Karpas-422 (cell line): Measurements from ENCODE around the gene DKC1. TPM values are rescaled to one million over a fixed set of nuclear protein-coding genes. Genes with fewer than 3 reads are reported as not detected.

Source experiments
- DNase-seq: peaks from one replicate; pipeline ENCODE4 v3.0.0-alpha.2; 2015
- H2AFZ ChIP-seq: fragments of 200-600 bp; sonication (generic); 2 replicates; pipeline ENCODE4 v1.6.1; 2014; ENCODE audit warnings: antibody characterized with exemption, low read length, mixed read lengths
- H3K27ac ChIP-seq: fragments of 200-600 bp; sonication (generic); 2 replicates; pipeline ENCODE4 v1.5.1; 2014; ENCODE audit warnings: mild to moderate bottlenecking, low read length, moderate library complexity
- H3K27me3 ChIP-seq: fragments of 200-600 bp; sonication (generic); 2 replicates; pipeline ENCODE4 v1.6.1; 2014; ENCODE audit warnings: low read length, mixed read lengths
- H3K36me3 ChIP-seq: fragments of 200-600 bp; sonication (generic); 2 replicates; pipeline ENCODE4 v1.6.1; 2014; ENCODE audit warnings: low read length, mixed read lengths; ENCODE audit not compliant: insufficient read depth
- H3K4me1 ChIP-seq: fragments of 200-600 bp; sonication (generic); 2 replicates; pipeline ENCODE4 v1.6.1; 2014; ENCODE audit warnings: mild to moderate bottlenecking, low read length, mixed read lengths
- H3K4me2 ChIP-seq: fragments of 200-600 bp; sonication (generic); 2 replicates; pipeline ENCODE4 v1.6.1; 2014; ENCODE audit warnings: low read length, low read depth, mild to moderate bottlenecking; ENCODE audit not compliant: poor library complexity, severe bottlenecking
- H3K4me3 ChIP-seq: fragments of 200-600 bp; sonication (generic); 2 replicates; pipeline ENCODE4 v1.5.1; 2014; ENCODE audit warnings: mild to moderate bottlenecking, antibody characterized with exemption, low read length, mixed read lengths
- H3K79me2 ChIP-seq: fragments of 200-600 bp; sonication (generic); 2 replicates; pipeline ENCODE4 v1.6.1; 2014; ENCODE audit warnings: mild to moderate bottlenecking, low read length, mixed read lengths
- H3K9ac ChIP-seq: fragments of 200-600 bp; sonication (generic); 2 replicates; pipeline ENCODE4 v1.6.0; 2014; ENCODE audit warnings: low read length
- H3K9me2 ChIP-seq: fragments of 200-600 bp; sonication (generic), shearing (Covaris generic); replicated peaks from 2 replicates; pipeline ENCODE4 v1.6.0; 2014; ENCODE audit warnings: mild to moderate bottlenecking, low read length, moderate library complexity; ENCODE audit not compliant: insufficient read depth
- H3K9me3 ChIP-seq: fragments of 300-700, 200-600 bp; sonication (generic); 2 replicates; pipeline ENCODE4 v1.6.1; 2014; ENCODE audit warnings: low read length, mixed read lengths
- H4K20me1 ChIP-seq: fragments of 200-600 bp; sonication (generic); 2 replicates; pipeline ENCODE4 v1.6.1; 2014; ENCODE audit warnings: mild to moderate bottlenecking, antibody characterized with exemption, low read length, low read depth; ENCODE audit not compliant: insufficient read depth
- total RNA-seq: library from RNA; depleted of rRNA; stranded (reverse); fragments of >200 nt; shearing (Covaris generic); gene quantifications from 2 replicates; pipeline ENCODE4 v1.2.3, GENCODE V29; 2014; ENCODE audit warnings: low replicate concordance

The DKC1 gene
- total RNA-seq, 1 experiment from 2014 or later: 58.6 TPM

DNA sequence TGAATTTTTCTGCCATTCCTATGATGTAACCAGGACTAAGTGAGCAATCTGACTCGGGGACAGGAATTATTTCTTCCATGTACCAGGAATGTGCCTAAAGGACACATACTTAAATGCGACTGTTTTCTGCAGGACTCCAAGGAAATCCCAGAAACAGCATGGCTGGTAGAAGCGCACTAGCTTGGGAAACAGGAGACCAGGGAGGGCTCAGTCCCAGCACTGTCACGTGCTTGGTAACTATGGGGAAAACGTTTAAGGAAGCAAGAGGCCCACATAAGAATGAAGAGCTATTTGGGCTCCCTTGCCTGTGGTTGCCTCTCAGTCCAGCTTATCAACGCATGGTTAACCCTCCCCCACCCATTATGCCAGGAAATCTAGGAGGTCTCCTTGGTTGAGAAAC is 23.1 kb downstream of the DKC1 start:
- H3K4me2 ChIP-seq: no peak overlapping the region
- H3K9ac ChIP-seq: no peak overlapping the region
- no peaks in the 10 kb centered on the region for H3K9me2 ChIP-seq
- H3K27me3 ChIP-seq: no peaks in the 10 kb centered on the region
- no peaks in the 10 kb centered on the region for H4K20me1 ChIP-seq
- no peak overlapping the region for H2AFZ ChIP-seq
- H3K79me2 ChIP-seq: no peaks in the 10 kb centered on the region
- DNase-seq: no peak
- no peaks in the 10 kb centered on the region for H3K36me3 ChIP-seq
- no peak overlapping the region for H3K27ac ChIP-seq
- H3K9me3 ChIP-seq: no peaks in the 10 kb centered on the region
- no peak overlapping the region for H3K4me3 ChIP-seq
- peaks cover 6% of the 10 kb centered on the region; the same call in 1 of the 2 replicates for H3K4me1 ChIP-seq

DNA sequence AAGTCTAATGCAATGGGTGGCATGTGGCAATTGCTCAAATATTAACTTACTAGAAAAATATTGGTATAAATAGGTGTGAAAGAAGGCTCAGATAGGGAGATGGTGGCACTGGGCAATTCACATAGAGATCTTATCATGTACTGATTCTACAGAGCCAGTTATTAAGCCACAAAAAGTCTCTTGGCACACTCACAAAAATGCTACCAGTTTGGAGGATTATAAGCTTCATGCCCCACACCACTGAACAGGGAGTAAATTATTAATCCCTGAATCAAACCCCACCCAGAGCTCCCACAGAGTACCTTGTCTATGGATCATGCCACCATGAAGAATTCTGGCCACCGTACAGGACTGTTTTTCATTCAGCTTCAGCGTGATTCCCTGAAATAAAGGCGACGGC is 28.8 kb downstream of the DKC1 start:
- Histone ChIP-seq H3K9me2 (no peaks in the 10 kb centered on the region), H3K4me3 (no peak overlapping the region), H3K36me3 (no peaks in the 10 kb centered on the region), H3K79me2 (no peaks in the 10 kb centered on the region), H3K4me2 (no peak overlapping the region), H3K4me1 (no peaks in the 10 kb centered on the region), H3K27me3 (no peaks in the 10 kb centered on the region), H4K20me1 (no peaks in the 10 kb centered on the region), H2AFZ (no peak overlapping the region), H3K9me3 (no peaks in the 10 kb centered on the region), H3K27ac (no peak overlapping the region), H3K9ac (no peak overlapping the region)
- DNase-seq: no peak

DNA sequence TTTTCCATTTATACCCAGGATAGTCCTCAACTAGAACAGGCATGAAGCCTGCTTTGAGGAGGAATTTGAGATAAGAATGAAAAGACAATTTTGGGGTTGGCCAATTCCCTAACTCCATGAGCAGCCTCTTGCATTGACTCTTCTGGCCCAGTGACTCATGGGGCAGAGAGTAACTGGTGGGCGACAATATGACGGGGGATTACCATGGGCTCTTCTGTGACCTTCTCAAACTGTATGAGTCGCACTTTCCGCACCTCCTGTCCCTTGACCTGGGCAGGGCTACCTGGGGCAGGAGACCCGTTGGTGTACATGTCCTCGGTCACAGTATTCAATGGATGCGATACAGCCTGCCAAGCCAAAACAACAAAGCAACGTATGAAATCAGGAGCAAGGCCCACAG is 29.3 kb downstream of the DKC1 start:
- no peak overlapping the region for H3K27ac ChIP-seq
- H3K9ac ChIP-seq: no peak overlapping the region
- no peak overlapping the region for H3K4me3 ChIP-seq
- H3K27me3 ChIP-seq: no peaks in the 10 kb centered on the region
- no peaks in the 10 kb centered on the region for H3K79me2 ChIP-seq
- H3K9me3 ChIP-seq: no peaks in the 10 kb centered on the region
- no peaks in the 10 kb centered on the region for H3K9me2 ChIP-seq
- no peaks in the 10 kb centered on the region for H3K36me3 ChIP-seq
- no peaks in the 10 kb centered on the region for H3K4me1 ChIP-seq
- no peak overlapping the region for H2AFZ ChIP-seq
- no peaks in the 10 kb centered on the region for H4K20me1 ChIP-seq
- DNase-seq: no peak
- no peak overlapping the region for H3K4me2 ChIP-seq

DNA sequence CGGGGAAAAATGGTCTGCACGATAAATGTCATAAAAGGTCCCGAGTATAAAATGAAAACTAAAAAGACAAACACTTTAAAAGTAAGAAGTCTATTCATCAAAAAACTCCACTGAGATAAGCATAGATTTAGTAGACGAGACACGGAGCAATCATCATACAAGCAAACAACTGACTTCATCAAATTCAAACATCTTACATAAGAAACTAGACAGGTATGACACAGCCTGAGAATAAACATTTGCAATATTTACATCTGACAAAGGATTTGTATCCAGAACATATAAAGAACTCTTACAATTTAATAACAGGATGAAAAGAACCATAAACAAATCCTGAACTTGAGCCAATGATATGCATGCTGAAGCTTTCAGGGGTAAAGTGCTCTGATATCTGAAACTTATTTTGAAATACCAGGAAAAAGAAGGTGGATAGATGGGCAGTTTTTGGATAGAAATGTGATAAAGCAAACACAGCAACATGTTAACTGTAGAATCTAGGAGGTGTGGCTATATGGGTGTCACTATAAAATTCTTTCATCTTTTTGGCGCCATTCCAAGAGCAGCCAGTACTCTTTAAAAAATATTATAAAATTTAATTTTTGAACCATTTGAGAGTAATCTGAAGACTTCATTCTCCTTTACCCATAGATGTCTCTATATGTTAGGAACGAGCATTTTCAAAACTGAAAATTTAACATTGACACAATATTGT is 30.6 kb downstream of the DKC1 start:
- Histone ChIP-seq H3K4me3 (no peak overlapping the region), H4K20me1 (no peaks in the 10 kb centered on the region), H3K9me3 (no peaks in the 10 kb centered on the region), H3K4me1 (no peaks in the 10 kb centered on the region), H3K4me2 (no peak overlapping the region), H2AFZ (no peak overlapping the region), H3K27ac (no peak overlapping the region), H3K9ac (no peak overlapping the region), H3K27me3 (no peaks in the 10 kb centered on the region), H3K79me2 (no peaks in the 10 kb centered on the region), H3K36me3 (no peaks in the 10 kb centered on the region), H3K9me2 (no peaks in the 10 kb centered on the region)
- DNase-seq: no peak

DNA sequence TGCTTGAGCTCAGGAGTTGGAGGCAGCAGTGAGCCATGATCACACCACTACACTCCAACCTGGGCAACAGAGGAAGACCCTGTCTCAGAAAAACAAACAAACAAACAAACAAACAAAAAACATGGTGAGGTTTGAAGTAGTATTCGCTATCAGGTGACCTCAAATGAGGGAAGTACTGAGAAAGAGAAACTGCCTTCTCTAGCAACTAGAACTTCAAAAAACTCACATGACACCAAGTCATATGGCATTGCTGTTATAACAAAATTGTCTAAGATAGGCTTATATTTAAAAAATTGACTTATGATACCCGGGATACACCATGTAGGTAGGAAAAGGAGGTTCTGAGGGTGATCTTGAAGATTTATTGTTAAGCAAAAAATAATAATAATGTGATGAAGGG is 32.4 kb downstream of the DKC1 start:
- H3K9me3 ChIP-seq: no peaks in the 10 kb centered on the region
- no peak overlapping the region for H3K4me2 ChIP-seq
- H3K27me3 ChIP-seq: no peaks in the 10 kb centered on the region
- no peak overlapping the region for H2AFZ ChIP-seq
- H3K4me3 ChIP-seq: no peak overlapping the region
- H3K79me2 ChIP-seq: no peaks in the 10 kb centered on the region
- H3K27ac ChIP-seq: no peak overlapping the region
- H3K4me1 ChIP-seq: no peaks in the 10 kb centered on the region
- H3K36me3 ChIP-seq: no peaks in the 10 kb centered on the region
- H3K9ac ChIP-seq: no peak overlapping the region
- no peak for DNase-seq
- no peaks in the 10 kb centered on the region for H3K9me2 ChIP-seq
- no peaks in the 10 kb centered on the region for H4K20me1 ChIP-seq

DNA sequence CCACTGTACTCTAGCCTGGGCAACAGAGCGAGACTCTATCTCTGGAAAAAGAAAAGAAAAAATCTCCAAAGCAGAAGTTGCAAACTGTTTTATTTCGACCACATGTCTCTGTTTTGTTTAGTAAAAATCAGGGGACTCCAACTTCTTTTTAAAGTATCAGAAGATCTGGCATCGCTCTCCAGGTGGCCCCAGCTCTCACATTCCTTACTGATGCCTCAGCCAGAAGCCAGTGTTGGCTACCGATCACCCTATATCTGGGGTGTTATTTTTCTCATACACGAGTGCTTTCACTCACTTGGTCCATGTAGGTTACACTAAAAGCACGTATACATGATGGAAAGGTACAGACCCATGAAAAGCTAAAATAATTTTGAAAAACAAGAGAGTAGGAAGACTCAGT is 34.3 kb downstream of the DKC1 start:
- Histone ChIP-seq H3K27me3 (no peaks in the 10 kb centered on the region), H3K79me2 (no peaks in the 10 kb centered on the region), H2AFZ (no peak overlapping the region), H3K4me1 (peaks cover 4% of the 10 kb centered on the region), H3K36me3 (no peaks in the 10 kb centered on the region), H3K9me2 (no peaks in the 10 kb centered on the region), H4K20me1 (no peaks in the 10 kb centered on the region), H3K4me2 (no peak overlapping the region), H3K4me3 (no peak overlapping the region), H3K9ac (no peak overlapping the region), H3K27ac (no peak overlapping the region), H3K9me3 (no peaks in the 10 kb centered on the region)
- no peak for DNase-seq

DNA sequence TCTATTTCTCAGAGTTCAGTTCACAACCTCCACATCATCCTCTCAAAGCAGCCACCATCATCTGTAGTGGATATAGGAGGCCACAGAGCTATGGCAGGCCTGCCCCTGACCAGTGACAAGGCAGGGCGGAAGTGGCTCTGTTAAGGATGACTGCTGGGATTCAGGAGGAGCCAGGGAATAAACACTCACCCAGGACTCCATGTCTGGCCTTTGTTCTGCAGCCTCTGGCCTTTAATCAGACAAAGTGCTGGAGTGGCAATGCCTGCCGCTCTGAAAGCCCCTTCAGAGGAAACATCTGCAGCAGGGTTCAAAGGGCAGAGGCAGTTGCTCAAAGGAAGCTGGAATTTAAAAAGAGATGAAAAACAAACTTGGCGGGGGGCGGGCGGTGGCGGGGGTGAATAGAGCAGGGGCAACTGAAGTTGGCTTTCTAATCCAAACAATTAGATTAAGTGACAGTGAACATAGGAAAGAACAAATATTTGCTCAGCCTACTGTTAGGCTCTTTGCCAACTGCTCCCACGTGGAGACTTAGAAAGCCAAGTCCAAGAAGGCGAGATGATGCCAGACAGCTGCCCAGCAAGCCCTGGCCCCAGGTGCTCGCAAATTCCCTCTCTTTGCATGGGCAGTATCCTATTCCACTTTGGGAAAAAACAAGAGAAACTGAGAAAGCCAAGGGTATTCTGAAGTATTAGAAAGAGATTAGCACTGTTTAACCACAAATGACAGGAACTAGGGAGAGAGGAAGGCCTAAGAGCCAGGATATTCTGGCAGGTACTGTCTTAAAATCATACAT is 37.1 kb downstream of the DKC1 start:
- Histone ChIP-seq H3K79me2 (no peaks in the 10 kb centered on the region), H3K9me3 (no peaks in the 10 kb centered on the region), H3K4me1 (peaks cover 4% of the 10 kb centered on the region), H3K4me2 (no peak overlapping the region), H3K4me3 (no peak overlapping the region), H3K9ac (no peak overlapping the region), H4K20me1 (no peaks in the 10 kb centered on the region), H3K36me3 (no peaks in the 10 kb centered on the region), H3K27ac (no peak overlapping the region), H3K9me2 (no peaks in the 10 kb centered on the region), H2AFZ (no peak overlapping the region), H3K27me3 (no peaks in the 10 kb centered on the region)
- DNase-seq: no peak

DNA sequence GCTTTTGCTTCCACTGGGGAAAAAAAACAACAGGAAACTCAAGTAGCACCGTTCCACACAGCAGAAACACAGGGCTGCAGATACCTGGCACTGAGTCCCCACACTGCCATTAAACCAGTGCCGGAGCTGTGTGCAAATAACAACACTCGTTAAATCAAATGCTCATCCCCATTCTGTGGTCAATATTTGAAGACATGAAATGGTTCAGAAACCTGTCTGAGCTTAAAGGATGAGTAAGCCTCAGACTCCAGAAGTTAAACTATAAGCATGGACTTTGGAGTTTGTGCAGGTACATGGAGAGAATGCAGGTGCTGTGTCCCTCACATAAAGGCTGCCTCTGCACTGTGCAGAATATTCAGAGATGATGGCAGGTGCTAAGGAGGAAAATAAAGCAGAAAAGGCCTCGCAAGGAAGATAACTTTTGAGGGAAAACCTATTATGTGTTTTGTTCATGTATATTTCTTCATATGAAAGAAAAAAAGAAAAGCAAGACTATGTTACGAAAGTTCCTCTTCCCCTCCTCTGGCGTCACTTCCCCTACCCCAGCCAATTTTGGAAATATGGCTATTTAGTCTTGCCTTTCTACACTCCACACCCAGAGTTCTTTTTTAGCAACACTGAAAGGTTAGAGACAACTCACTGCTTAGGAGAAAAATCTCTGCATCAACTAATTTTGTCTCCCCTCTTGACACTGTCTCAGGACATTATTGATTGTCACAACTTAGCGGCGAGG is 38.0 kb downstream of the DKC1 start:
- H2AFZ ChIP-seq: peak overlapping the region; percentile 53; the same call in 1 of the 2 replicates
- H3K4me2 ChIP-seq: no peak overlapping the region

More for the DNA sequence above, 38.0 kb downstream of the DKC1 start:
- no peak for DNase-seq
- H3K4me3 ChIP-seq: no peak overlapping the region
- no peaks in the 10 kb centered on the region for H3K36me3 ChIP-seq
- H3K27ac ChIP-seq: no peak overlapping the region
- H3K4me1 ChIP-seq: peaks cover 11% of the 10 kb centered on the region
- no peaks in the 10 kb centered on the region for H3K9me3 ChIP-seq
- H3K9me2 ChIP-seq: no peaks in the 10 kb centered on the region
- H4K20me1 ChIP-seq: no peaks in the 10 kb centered on the region
- no peaks in the 10 kb centered on the region for H3K79me2 ChIP-seq
- no peaks in the 10 kb centered on the region for H3K27me3 ChIP-seq
- no peak overlapping the region for H3K9ac ChIP-seq
